HG02973 (cell line): ENCODE measurements around the gene GPR152.

ENCODE experiments used
- ATAC-seq: cut with Tn5 transposase; IDR thresholded peaks from one replicate; pipeline ENCODE4 v1.9.1; 2021; ENCODE audit warnings: moderate library complexity; ENCODE audit not compliant: unreplicated experiment

The GPR152 gene

GRCh38 chr11:67452141-67452952, at the start of gene GPR152:
GPR152 (minus strand) TSS chr11:67452729; CDS start chr11:67452724, 5 bp downstream.
- ATAC-seq = no peak

DNA sequence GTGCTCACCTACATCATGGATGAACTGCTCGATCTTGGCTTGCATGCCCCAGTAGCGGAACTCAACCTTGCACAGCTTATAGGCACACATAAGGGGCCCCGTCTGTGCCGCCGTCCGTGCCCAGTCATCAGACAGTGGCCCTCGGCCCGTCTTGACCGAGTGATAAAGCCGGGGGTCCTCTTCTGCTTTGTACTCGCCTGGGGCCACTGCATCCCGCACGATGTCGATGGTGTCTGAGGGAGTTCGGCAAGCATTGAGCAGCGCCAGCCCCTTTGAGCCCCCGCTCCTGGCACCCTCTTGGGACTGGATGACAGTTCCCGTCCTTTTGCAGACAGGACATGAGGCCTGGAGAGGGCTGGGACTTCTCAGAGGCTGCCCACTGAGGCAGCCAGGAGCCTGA, 49.3 kb upstream of the GPR152 start:
- no peak for ATAC-seq

DNA sequence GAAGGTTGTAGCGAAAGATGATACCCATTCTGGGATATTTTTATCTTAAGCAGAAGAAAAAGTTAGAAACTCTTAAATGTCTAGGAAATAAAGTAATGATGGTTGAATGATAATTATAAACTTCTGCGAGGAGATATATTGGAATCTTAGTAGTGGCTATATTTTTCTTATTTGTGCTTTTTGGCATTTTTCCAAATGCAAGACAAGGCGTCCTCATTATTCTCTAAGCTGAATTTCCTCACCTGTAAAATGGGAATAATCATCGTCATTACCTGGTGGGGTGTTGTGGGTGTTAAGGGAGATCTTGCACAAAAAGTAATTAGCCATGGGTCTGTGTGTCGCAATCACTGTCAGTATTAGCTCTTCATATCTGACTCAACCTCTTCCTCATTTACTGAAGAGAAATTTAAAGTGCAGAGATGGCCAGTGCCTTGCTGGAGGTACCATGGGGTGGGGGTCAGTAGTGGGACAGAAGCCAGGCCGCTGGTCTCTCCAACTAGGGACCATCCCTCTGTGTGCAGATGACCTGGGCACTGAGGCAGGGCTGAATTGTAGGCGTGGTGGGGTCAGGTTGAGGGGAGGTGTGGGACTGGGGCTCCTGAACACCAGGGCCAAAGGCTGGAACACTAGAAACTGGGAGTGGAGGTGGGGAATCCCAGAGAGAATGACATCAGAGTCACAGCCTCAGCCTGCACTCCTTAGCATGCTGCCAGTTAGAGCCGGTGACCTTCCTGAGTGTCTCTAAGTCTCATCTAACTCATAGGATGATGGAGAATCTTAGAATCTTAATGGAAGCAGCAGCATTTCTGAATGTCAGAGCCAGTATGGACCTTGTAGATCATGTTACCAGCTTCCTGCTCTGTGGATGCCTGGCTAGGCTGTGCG, 48.5 kb upstream of the GPR152 start:
- no peak for ATAC-seq

DNA sequence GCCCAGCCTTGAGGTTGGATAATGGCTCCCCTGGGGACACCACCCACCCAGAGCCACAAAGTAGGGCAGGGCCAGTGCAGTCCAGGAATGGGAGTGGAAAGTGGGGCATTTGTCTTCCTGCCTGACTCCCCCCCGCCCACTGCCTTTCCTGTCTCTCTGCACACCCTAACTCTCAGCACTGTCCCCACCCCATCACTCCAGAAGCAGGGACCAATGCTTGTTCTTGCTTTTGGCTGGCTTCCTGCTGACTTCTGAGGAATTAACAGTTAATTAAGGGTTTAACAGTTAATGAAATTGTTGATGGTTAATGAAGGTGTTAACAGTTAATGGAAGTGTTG, 47.9 kb upstream of the GPR152 start:
- ATAC-seq = no peak

DNA sequence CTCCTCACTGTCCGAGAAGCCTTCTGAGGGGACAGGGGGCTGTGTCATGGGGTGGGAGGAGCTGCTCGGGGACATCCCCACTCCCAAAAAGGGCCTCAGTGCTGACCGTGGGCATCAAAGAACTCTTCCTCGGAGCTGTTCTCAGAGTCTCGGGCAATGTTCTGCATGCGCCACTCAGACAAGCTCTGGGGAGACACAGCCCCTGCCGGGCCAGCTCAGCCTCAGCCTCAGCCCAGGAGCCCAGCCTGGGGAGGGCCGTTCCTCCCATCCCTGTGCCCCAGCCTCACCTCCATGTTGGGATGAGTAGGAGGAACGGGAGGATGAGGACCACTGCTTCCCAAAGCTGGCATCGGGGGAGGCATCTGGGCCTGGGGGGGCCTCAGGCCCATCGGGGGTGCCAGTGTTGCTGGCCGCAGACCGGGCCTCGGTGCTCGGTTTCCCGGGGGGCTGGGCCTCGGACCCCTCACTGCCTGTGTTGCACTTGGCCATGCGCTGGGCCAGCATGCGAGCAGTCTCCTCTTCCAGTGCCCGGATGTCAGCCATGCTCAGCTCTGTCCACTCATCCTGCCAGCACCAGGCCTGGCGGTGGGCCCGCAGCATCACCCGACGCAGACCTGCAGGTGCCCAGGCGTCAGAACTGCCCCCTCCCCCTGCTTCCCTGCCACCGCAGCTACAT, 47.4 kb upstream of the GPR152 start:
- no peak for ATAC-seq

DNA sequence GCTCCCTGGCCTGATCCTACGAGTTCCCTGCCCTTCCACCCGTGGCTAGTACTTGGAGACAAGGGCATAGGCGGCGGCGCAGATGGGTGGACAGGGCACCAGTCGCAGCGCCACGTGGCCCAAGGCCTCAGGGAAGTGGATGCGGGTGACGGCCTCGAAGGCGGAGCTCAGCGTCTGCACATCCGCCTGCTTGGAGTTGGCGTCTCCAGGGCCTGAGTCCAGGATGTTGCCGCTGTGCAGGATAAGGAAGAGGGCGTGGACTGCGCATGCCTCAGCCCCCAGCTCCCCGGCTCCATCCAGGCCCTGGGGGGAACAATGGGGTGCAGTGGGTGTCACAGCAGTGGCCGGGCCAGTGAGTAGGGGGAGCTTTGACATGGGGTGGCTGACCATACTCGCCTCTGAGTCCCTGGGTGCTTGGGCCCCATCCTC, 46.0 kb upstream of the GPR152 start:
- no peak for ATAC-seq

GRCh38 chr11:67497656-67498291, 45.2 kb upstream of the GPR152 start:
- ATAC-seq = no peak

DNA sequence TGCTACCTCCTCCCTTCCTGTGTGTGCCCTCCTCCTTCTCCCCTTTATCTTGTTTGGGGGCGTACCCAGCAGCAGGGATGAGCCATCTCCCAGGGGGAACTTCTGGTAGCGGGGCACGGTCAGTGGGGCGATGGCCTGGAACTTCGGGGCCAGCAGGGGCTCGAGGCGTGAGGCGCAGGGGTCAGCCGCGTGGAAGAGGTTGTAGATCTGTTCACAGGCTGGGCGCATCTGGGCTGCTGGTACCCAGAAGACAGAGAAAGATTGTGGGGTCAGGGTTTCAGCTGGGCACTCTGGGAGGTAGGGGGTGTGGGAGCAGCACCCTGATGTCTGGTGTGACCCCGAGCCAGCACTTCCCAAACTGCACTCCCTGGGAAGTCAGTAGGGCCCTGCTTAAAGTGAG, 43.6 kb upstream of the GPR152 start:
- no peak for ATAC-seq

GRCh38 chr11:67495234-67496005, 42.9 kb upstream of the GPR152 start:
- ATAC-seq = no peak

DNA sequence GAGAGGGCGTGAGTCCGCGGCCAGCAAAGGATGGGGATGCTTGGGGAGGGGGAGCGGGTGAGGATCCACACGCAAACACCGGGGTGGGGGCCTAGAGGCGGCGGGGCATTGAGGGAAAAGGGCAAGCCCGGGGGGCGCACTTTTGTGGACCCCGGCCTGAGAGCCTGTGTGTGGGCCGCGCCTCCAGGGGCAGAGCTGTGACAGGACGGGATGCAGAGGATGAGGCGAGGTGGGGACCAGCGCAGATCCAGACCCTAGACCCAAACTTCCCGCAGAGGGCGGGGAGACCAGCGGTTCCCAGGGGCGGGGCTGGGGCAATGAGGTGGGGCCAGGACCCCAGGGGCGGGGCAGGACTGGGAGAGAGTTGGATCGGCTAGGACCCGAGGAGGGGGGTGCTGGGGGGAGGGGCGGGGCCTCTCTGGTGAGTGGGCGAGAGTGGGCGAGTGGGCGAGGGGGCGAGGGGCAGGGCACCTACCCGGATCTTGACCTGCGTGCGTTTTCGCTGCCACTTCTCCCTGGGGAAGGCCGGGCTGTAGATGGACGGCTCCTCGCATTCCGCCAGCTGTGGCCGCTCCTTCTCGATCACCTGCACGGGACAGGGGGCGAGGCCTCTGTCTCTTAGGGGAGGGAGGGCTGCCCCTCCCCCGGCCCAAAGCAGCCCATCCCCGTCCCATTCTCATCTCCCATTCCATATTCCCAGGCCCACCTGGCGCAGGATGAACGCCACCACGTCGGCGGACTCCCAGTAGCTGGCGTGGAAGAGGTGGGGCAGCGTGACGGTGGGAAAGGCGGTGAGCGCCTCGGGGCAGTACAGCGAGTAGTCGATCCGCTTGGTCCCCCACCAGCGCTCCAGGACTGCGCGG, 42.1 kb upstream of the GPR152 start:
- ATAC-seq = no peak

DNA sequence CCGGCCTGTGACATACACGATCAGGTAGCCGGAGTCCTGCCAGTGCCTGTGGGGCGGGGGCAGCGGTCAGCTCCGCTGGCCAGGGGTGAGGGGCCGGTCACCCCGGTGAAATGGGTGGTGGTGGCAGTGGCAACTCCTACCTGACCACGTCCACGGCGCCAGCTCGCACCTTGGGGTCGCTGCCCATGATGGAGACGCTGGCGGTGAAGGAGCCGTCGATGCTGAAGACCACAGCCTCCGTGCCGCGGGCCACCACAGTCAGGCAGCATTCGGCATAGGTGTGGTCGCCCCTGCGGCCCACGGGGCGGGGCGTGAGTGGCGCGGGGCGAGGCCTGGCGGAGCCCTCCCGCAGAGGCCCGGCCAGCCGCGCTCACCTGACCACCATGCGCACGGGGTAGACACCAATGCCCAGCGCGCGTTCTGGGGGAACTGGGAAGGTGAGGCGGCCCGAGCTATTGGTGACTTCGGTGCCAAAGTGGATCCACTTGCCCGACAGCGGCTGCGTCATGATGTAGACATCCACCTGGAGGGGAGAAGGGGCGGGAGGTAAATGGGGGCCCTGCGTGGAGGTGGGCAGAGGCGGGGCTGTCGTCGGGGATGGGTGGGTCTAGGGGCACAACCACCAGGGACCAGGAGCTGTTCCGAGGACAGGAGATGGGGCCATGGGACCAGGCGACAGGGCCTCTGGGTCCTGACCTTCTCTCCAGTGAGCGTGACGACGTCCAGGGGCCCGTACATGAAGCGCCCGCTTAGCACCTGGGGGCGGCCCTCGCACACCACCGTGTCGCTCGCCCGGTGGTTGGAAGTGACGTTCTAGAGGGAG, 41.2 kb upstream of the GPR152 start:
- no peak for ATAC-seq

DNA sequence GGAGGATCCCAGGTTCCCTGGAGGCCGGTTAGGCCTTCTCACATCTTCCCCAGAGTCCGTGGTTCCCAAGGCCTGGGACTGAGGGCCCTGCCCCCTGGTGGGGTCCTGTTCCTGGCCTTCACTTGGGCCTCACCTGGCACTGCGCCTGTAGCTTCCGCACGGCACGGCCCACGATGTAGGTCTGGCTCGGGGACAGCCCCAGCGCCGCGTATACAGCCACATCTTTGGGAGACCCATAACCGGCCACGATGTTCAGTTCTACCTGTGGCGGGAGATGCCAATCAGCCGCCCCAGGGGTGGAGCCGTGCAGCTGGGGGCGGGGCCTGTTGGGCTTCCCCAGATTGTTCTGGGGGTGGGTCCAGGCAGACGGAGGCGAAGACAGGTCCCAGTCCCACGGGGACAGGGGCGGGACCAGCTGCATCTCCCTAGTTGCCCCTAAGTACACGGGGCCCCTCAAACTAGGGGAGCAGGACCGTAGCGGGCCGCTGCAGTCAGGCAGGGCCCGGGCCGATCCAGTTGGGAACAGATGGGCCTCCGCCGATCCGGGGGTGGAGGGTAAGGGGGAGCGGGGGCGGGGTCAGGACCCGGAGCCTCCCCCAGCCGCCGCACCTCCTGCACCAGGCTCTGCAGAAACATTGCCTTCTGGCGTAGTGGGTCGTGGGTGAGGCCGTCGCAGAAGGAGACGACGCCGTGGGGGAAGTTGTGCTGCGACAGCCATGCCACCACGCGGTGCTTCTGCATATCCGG, 40.4 kb upstream of the GPR152 start:
- no peak for ATAC-seq

DNA sequence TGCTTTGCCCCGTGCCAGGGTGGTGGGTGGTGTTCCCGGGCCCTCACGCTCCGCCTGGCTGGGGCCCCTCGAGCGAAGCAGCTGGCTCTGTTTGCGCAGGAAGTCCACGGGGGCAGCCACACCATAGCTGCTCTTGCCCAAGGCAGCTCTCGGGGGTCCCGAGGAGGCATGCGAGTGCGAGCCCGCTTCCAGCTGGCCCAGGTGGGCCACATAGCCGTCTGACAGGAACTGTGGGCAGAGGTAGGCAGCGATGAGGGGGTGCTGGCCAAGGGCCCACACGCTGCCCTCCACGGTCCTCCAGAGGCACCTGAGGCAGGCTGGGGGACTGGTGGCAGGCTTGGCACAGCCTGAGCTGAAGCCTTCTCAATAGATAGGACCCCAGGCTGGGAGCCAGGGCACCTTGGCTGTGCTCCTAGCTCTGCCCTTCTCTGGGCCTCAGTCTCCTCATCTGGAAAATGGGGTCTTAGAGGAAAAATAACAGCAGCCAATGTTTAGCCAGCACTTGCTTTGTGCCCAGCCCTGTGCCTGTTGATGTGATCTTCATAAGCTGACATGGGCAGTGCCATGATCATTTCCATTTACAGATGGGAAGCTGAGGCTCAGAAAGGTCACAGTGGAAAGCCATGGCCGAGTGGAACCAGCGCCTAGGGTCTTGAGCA, 39.7 kb upstream of the GPR152 start:
- ATAC-seq = no peak

- ATAC-seq = no peak
These were observed 38.9 kb upstream of the GPR152 start for GRCh38 chr11:67491276-67492068.

DNA sequence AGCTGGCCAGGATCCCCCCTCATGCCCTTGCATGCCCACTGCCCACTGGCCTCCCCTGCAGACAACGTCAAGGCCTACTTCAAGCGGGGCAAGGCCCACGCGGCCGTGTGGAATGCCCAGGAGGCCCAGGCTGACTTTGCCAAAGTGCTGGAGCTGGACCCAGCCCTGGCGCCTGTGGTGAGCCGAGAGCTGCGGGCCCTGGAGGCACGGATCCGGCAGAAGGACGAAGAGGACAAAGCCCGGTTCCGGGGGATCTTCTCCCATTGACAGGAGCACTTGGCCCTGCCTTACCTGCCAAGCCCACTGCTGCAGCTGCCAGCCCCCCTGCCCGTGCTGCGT, 38.2 kb upstream of the GPR152 start:
- ATAC-seq = no peak

- no peak for ATAC-seq
These were observed 37.6 kb upstream of the GPR152 start for GRCh38 chr11:67489885-67490726.
